Measurements from ENCODE around the gene SETX.

DNA sequence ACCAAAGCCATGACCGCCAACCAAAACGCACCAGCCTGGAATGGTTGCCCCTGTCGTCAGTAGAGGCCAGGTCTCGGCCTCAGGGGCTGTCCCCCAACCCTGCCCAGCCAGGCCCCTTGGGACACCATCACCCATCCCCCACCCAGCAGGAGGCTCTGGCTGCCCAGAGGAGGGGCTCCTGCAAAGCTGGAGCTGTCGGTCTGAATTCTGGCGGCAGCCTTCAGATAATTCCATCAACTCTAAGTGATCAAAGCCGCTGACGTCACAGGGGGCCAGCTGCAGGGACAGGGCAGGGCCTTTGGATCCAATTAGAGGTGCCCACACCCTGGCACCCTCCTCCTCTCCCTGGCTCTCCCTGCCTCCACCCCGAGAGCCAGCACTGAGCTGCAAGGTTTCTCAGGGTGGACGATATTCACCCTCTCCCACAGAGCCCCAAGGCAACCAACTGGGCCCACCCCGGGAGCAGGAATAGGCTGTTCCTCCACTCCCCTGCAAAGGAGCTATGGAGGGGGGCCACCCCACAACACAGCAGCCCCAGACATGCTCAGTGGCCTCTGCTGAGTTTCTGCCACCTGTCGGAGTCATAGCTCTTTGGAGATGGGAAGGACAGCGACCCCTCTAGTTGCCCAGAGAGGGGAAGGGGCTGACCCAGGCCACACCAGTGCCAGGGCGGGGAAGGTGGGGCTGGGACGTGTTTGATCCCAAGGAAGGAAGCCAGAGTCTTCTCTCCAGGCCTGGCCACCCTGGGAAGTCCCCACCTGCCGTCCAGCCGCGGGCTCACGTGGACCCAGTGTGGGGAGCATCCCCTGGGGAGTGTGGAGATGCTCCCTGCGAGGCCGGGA lies 114.6 kb downstream of the SETX start:
- TF ChIP-seq, protein P1, sequence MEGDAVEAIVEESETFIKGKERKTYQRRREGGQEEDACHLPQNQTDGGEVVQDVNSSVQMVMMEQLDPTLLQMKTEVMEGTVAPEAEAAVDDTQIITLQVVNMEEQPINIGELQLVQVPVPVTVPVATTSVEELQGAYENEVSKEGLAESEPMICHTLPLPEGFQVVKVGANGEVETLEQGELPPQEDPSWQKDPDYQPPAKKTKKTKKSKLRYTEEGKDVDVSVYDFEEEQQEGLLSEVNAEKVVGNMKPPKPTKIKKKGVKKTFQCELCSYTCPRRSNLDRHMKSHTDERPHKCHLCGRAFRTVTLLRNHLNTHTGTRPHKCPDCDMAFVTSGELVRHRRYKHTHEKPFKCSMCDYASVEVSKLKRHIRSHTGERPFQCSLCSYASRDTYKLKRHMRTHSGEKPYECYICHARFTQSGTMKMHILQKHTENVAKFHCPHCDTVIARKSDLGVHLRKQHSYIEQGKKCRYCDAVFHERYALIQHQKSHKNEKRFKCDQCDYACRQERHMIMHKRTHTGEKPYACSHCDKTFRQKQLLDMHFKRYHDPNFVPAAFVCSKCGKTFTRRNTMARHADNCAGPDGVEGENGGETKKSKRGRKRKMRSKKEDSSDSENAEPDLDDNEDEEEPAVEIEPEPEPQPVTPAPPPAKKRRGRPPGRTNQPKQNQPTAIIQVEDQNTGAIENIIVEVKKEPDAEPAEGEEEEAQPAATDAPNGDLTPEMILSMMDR (conservative IDR thresholded peaks at IDR 0.05; ENCODE audit: low read depth, low read length): no peak
- TF ChIP-seq EZH2 (IDR thresholded peaks at IDR 0.05; ENCODE audit: low read length, unreplicated experiment): no peak
- no peak for TF ChIP-seq EZH2phosphoT487 (IDR thresholded peaks at IDR 0.05; ENCODE audit: borderline replicate concordance, low read length)
